B cell (primary cell): ENCODE results near the gene CLCN1. TPM values are rescaled to one million over a fixed set of nuclear protein-coding genes. Genes with fewer than 3 reads are reported as not detected.

Experiments used
- ATAC-seq: fragments of 200-7000 bp; cut with Tn5 transposase; one replicate; pipeline ENCODE4 v1.10.0; 2021; ENCODE audit warnings: low read depth, mild to moderate bottlenecking, moderate number of reproducible peaks, moderate library complexity
- CTCF ChIA-PET: fragments of 350-600 bp; sonication (Branson Sonifier 250); formaldehyde crosslinking; loops from one replicate; lab custom pipeline; 2021; ENCODE audit warnings: antibody characterized with exemption, inconsistent platforms; lab: Charles Lee
- POLR2A ChIA-PET: fragments of 350-600 bp; sonication (Branson Sonifier 250); formaldehyde crosslinking; loops from one replicate; lab custom pipeline; 2021; ENCODE audit warnings: antibody characterized with exemption; lab: Charles Lee
- DNase-seq: peaks from one replicate; pipeline ENCODE4 v3.0.0; 2013
- H2AFZ ChIP-seq: 2 replicates; pipeline ENCODE4 v1.6.1; 2012; ENCODE audit warnings: mild to moderate bottlenecking, low read depth, low read length; ENCODE audit not compliant: insufficient read depth, poor library complexity, severe bottlenecking
- H3K27ac ChIP-seq, 2 donors: 1 replicate in 1 of 2; 2 replicates in 1 of 2; pipeline ENCODE4 v1.5.1; 2012 to 2013; ENCODE audit warnings: low read length in 2 of 2, mild to moderate bottlenecking in 2 of 2, moderate library complexity in 1 of 2
- H3K27me3 ChIP-seq, 4 experiments: fragments of 200-600 bp in 1 of 4; sonication (generic) in 1 of 4; replicated peaks in 1 of 4; 1 replicate in 2 of 4; 2 replicates in 2 of 4; pipeline versions ENCODE4 v1.6.1 to v1.7.0; 2013 to 2016; ENCODE audit warnings: low read length in 3 of 4, mild to moderate bottlenecking in 2 of 4, mixed read lengths in 1 of 4, moderate library complexity in 1 of 4; ENCODE audit not compliant: insufficient read depth in 4 of 4, control insufficient read depth in 3 of 4; ENCODE audit errors: control extremely low read depth in 1 of 4
- H3K36me3 ChIP-seq, 2 experiments: replicated peaks in 1 of 2; 1 replicate in 1 of 2; 2 replicates in 1 of 2; pipeline versions ENCODE4 v1.6.1 to v1.7.1; 2013; ENCODE audit warnings: low read length in 1 of 2; ENCODE audit not compliant: insufficient read depth in 2 of 2, control insufficient read depth in 1 of 2; ENCODE audit errors: control extremely low read depth in 1 of 2, extremely low read depth in 1 of 2
- H3K4me1 ChIP-seq, 2 donors: fragments of 200-600 bp in 1 of 2; sonication (generic) in 1 of 2; 1 replicate in 1 of 2; 2 replicates in 1 of 2; pipeline versions ENCODE4 v1.5.1 to v1.6.1; 2013 to 2017; ENCODE audit warnings: low read length in 2 of 2; ENCODE audit not compliant: control insufficient read depth in 2 of 2, insufficient read depth in 2 of 2
- H3K4me2 ChIP-seq: replicated peaks from 2 replicates; pipeline ENCODE3; 2012; ENCODE audit warnings: mild to moderate bottlenecking, low read depth, low read length; ENCODE audit not compliant: poor library complexity, severe bottlenecking
- H3K4me3 ChIP-seq, 5 experiments: fragments of 200-600 bp in 1 of 5; sonication (generic) in 1 of 5; 1 replicate in 3 of 5; 2 replicates in 2 of 5; pipeline versions ENCODE4 v1.5.1 to v1.7.0; 2011 to 2016; ENCODE audit warnings: low read length in 4 of 5, mild to moderate bottlenecking in 4 of 5, low read depth in 2 of 5, control low read depth in 1 of 5, moderate library complexity in 1 of 5; ENCODE audit not compliant: insufficient read depth in 1 of 5; ENCODE audit errors: control extremely low read depth in 1 of 5, extremely low read depth in 1 of 5
- H3K79me2 ChIP-seq: fragments of 200-600 bp; sonication (generic); one replicate; pipeline ENCODE4 v1.6.0; 2016; ENCODE audit warnings: low read length; ENCODE audit not compliant: control insufficient read depth, insufficient read depth
- H3K9ac ChIP-seq: fragments of 200-600 bp; sonication (generic); 2 replicates; pipeline ENCODE4 v1.6.1; 2017; ENCODE audit warnings: mild to moderate bottlenecking, low read length, moderate library complexity
- H3K9me3 ChIP-seq, 3 donors: one replicate each; pipeline versions ENCODE4 v1.6.1 to v1.7.1; 2013; ENCODE audit warnings: low read length in 2 of 3; ENCODE audit not compliant: control insufficient read depth in 2 of 3, insufficient read depth in 1 of 3; ENCODE audit errors: control extremely low read depth in 1 of 3
- H4K20me1 ChIP-seq: 2 replicates; pipeline ENCODE4 v1.6.0; 2012; ENCODE audit warnings: mild to moderate bottlenecking, low read length; ENCODE audit not compliant: insufficient read depth, control insufficient read depth, poor library complexity, severe bottlenecking
- H3K27ac Mint-ChIP-seq: one replicate; pipeline ENCODE4 v1.8.0; 2021; ENCODE audit warnings: mixed read lengths
- H3K27me3 Mint-ChIP-seq: one replicate; pipeline ENCODE4 v1.8.0; 2021; ENCODE audit warnings: mixed read lengths
- H3K4me1 Mint-ChIP-seq: one replicate; pipeline ENCODE4 v1.8.0; 2021; ENCODE audit warnings: mixed read lengths
- H3K4me3 Mint-ChIP-seq: one replicate; pipeline ENCODE4 v1.8.0; 2021; ENCODE audit warnings: mixed read lengths
- H3K9me3 Mint-ChIP-seq: one replicate; pipeline ENCODE4 v1.8.0; 2022; ENCODE audit warnings: mixed read lengths; ENCODE audit not compliant: insufficient read depth
- CTCF ChIP-seq: fragments of 200-600 bp; IDR thresholded peaks from one replicate; pipeline ENCODE4 v1.8.0; 2022; ENCODE audit warnings: antibody characterized with exemption, mild to moderate bottlenecking
- EZH2 ChIP-seq: IDR thresholded peaks from 2 replicates; pipeline ENCODE4 v1.6.1; 2012; ENCODE audit warnings: borderline replicate concordance, low read depth, mild to moderate bottlenecking, moderate library complexity, low read length; ENCODE audit not compliant: insufficient read depth, poor library complexity, severe bottlenecking
- WGBS: methylation state at CpG from one replicate; pipeline ENCODE4 v1.1.5; 2013; ENCODE audit warnings: missing lambda C conversion rate; ENCODE audit not compliant: insufficient coverage; 5-methylcytosine and 5-hydroxymethylcytosine counted together
- intact Hi-C: fragments of 100-400 bp; cut with micrococcal nuclease; formaldehyde crosslinking; loops from one replicate; pipeline ENCODE4 v1.10.0; 2022
- polyA plus RNA-seq: library from polyadenylated mRNA; depleted of rRNA; stranded (reverse); fragments of >200 nt; gene quantifications from 2 replicates; pipeline ENCODE4 v1.2.3, GENCODE V29; 2012
- total RNA-seq, 2 donors: library from RNA; stranded (reverse); fragments of 120-200 nt in 1 of 2; gene quantifications; 1 replicate in 1 of 2; 2 replicates in 1 of 2; pipeline versions ENCODE4 v1.2.3 to v1.2.4, GENCODE V29; 2013 to 2022

CLCN1 gene
- total and polyA plus RNA-seq, 2 donors (not counting 1 experiment from before 2014, with no cell fraction given): not detected

DNA sequence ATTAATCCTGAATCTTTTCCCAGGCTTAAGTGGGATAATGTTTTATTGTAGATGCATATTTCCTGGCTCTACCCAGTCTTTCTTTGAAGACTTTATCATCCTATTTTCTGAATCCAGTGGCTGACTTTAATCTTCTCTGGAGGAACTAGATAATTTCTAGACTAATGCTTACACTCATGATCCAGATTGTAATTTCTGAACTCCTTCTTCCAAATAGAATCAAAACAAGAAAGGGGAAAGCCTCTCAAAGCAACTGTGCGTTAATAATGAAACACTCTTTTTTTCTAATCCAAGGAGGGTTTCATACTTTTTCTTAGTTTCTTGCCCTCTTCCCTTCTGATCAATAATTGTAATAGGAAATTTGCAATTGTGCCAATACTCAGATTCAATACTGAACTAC is 44.7 kb upstream of the CLCN1 start:
- no peaks in the 10 kb centered on the region for H4K20me1 ChIP-seq
- peaks cover 4 to 8% of the 10 kb centered on the region in 2 donors for H3K4me1 ChIP-seq
- no peak overlapping the region for H3K4me2 ChIP-seq
- POLR2A ChIA-PET: no interaction called here
- no peak overlapping the region for H2AFZ ChIP-seq
- Mint-ChIP-seq H3K27me3 (no peaks in the 10 kb centered on the region), H3K4me1 (peaks cover 8% of the 10 kb centered on the region), H3K9me3 (no peaks in the 10 kb centered on the region), H3K4me3 (no peak overlapping the region), H3K27ac (no peak overlapping the region)
- H3K27ac ChIP-seq: no peak overlapping the region
- H3K9ac ChIP-seq: no peak overlapping the region
- TF ChIP-seq EZH2 (no peak), CTCF (no peak)
- ATAC-seq (no peak), DNase-seq (no peak)
- CTCF ChIA-PET: interaction anchor here (0.7 to 0.9 kb wide), 2 partner anchors 21 to 397 kb away, joined by 3 to 7 read pairs; no protein-coding TSS in a partner anchor
- intact Hi-C loops: no loop called here
- no peaks in the 10 kb centered on the region for H3K9me3 ChIP-seq
- no peaks in the 10 kb centered on the region for H3K79me2 ChIP-seq
- H3K27me3 ChIP-seq: no peaks in the 10 kb centered on the region
- no peak overlapping the region for H3K4me3 ChIP-seq
- WGBS: no CpG with 5 or more reads among the region's 1 CpG
- peaks cover 8 to 31% of the 10 kb centered on the region in 2 experiments for H3K36me3 ChIP-seq

DNA sequence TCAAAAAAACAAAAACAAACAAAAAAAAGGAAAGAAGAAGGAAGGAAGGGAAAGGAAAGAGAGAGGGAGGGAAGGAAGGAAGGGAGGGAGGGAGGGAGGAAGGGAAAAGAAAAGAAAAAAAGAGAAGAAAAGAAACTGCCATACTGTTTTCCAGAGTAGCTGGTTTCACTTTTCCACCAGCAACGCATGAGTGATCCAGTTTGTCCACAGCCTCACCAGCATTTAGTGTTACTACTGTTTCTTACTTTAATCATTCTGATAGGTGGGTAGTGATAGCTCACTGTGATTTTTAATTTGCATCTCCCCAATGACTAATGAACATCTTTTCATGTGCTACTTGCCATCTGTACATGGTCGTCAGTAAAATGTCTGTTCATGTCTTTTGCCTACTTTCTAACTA is 43.0 kb upstream of the CLCN1 start:
- ChIA-PET CTCF (interaction anchor here (0.7 kb wide), 1 partner anchor 855 kb away, joined by 3 read pairs; no protein-coding TSS in a partner anchor), POLR2A (interaction anchor here (0.7 kb wide), 1 partner anchor 15 kb away, joined by 4 read pairs; no protein-coding TSS in a partner anchor)
- Histone ChIP-seq H3K79me2 (no peaks in the 10 kb centered on the region), H3K4me2 (no peak overlapping the region), H3K27me3 (no peaks in the 10 kb centered on the region), H3K27ac (no peak overlapping the region), H4K20me1 (no peaks in the 10 kb centered on the region), H3K4me1 (peaks cover 4 to 8% of the 10 kb centered on the region in 2 donors), H3K9me3 (no peaks in the 10 kb centered on the region), H3K36me3 (peaks cover 4 to 21% of the 10 kb centered on the region in 2 experiments), H3K9ac (no peak overlapping the region), H2AFZ (no peak overlapping the region), H3K4me3 (no peak overlapping the region)
- whole genome bisulfite sequencing: no CpG with 5 or more reads among the region's 2 CpGs
- DNase-seq (no peak), ATAC-seq (no peak)
- intact Hi-C loops: no loop called here
- Mint-ChIP-seq H3K4me1 (peaks cover 8% of the 10 kb centered on the region), H3K4me3 (no peak overlapping the region), H3K9me3 (no peaks in the 10 kb centered on the region), H3K27ac (no peak overlapping the region), H3K27me3 (no peaks in the 10 kb centered on the region)
- TF ChIP-seq CTCF (no peak), EZH2 (no peak)
